T-helper 1 cell (primary cell): ENCODE measurements around the gene KNSTRN.

ENCODE experiments used
- DNase-seq, 5 donors: peaks; one replicate each; pipeline ENCODE4 v3.0.0-alpha.2; 2012 to 2020
- total RNA-seq, 4 donors: gene quantifications; one replicate each; lab custom pipeline; 2026; lab: John Stamatoyannopoulos, UW

The KNSTRN gene, protein sequence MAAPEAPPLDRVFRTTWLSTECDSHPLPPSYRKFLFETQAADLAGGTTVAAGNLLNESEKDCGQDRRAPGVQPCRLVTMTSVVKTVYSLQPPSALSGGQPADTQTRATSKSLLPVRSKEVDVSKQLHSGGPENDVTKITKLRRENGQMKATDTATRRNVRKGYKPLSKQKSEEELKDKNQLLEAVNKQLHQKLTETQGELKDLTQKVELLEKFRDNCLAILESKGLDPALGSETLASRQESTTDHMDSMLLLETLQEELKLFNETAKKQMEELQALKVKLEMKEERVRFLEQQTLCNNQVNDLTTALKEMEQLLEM
- total RNA-seq = 2.4 to 4.2 (median 2.9) reads per million in 4 donors

DNA sequence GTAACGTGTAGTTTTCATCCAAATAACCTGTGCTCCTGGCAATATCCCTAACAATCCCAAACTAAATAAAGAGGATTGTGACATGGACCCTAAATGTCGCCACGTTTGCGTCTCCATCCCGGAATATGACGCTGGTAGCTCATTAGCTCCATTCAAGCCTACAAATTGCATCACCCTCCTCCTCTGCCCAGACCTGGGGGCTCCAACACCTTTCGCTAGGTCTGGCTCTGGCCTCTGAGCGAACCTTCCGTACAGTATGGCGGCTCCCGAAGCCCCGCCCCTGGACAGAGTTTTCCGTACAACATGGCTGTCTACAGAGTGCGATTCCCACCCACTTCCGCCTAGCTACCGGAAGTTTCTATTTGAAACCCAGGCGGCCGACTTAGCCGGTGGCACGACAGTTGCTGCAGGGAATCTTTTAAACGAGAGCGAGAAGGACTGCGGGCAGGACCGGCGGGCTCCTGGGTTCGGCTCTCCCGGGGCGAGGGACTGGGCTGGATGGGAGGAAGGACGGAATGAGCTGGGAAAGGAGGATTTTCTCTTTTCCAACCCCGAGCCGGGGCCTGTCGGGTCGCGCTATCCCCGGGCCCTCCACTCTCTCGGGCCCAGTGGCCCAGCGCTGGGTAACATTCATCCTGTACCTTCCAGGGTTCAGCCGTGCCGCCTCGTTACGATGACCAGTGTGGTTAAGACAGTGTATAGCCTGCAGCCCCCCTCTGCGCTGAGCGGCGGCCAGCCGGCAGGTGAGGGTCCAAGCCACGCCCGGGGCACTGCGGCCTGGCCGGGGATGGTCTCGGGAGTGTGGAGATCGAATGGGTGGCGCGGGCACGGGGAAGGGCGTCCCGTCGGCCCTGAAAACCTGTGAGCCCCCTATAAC is at the start of gene KNSTRN:
Gene KNSTRN, plus strand, starts transcription at position 142 of the 877 bp plus-strand sequence. Its CDS starts 115 bp downstream, at position 257.
- DNase-seq = peak; percentile 72 to 93 (median 88)

DNA sequence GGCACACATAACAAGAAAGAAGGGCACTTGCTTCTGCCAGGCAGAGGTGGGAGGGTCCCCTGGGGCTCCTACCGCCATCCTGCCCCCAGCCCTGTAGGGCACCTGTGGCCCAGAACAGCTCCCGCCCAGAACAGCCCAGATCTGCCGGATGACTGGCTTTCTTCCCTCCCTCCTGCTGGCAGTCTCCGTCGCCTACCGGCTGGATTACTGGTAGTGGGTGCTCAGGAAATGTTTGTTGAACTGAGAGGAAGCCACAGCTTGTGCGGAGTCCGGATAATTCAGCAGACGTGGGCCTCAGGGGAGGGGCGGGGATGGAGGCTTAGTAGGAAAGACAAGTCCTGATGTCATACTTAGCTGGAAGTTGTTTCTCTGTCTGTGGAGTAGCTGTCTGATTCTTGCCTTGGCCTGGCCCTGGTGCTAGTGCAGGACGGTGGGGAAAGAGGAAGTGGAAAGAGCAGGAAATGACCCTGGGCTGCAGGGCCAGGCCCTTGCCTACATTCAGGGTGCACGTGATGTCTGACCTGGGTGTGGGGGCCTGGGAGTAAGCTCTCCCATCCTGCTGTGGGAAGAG is 48.5 kb upstream of the KNSTRN start:
- DNase-seq = no peak

DNA sequence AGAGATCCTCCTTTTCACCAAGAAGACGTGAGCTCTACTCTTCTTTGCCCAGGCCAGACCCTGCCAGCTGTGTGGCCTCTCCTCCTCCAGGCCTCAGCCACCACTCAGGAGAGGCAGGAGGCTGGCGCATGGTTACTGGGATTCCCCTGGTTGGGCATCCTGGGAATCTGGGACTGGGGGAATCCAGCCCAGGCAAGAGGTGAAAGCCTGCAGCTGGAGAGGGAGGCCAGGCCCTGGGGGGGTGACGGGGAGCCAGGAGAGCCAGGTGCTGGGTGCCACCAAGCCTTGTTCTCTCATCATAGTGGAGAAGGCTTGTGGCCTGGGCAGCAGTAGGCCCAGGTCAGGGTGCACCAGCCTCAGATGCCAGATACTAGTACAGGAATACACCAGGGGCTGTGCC is 48.0 kb upstream of the KNSTRN start:
- no peak for DNase-seq

DNA sequence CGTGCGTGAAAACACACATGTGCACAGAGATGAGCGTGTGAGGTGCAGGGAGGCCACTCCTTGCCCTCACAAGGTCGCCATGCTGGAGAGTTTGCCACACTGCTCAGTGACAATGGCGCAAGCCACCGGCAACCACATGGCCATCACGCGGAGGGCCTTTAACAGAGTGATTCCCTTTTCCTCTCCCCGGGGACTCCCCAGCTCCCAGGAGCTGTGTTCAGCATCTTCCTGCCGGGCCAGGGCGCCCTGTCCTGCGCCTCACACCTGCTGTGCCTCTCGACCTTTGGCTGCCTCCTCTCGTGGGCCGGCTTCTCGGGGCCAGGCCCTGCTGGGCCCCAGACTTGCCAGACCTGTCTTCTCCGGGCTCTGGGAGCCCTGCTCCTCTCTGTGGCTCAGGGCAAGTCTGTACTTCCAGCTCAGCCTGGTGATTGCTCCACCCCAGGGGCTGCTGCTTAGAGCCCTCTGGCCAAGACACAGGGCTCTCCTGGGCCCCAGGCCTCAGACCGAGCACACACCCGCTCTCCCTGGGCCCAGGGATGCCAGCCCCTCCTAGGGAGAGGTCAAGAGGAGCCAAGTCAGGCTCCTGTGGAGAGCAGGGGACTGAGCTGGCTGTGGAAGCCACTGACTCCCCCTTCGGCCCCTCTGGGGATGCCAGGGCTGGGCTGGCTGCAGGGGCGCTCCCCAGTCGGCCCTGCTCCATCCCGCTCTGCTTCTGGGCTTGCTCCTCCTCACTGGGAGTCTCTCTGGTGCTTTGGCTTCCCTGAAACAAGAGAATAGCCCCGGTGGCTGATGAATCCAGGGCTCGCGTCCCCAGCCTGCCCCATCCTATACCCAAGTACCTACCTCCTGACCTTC is 47.4 kb upstream of the KNSTRN start:
- DNase-seq = no peak

DNA sequence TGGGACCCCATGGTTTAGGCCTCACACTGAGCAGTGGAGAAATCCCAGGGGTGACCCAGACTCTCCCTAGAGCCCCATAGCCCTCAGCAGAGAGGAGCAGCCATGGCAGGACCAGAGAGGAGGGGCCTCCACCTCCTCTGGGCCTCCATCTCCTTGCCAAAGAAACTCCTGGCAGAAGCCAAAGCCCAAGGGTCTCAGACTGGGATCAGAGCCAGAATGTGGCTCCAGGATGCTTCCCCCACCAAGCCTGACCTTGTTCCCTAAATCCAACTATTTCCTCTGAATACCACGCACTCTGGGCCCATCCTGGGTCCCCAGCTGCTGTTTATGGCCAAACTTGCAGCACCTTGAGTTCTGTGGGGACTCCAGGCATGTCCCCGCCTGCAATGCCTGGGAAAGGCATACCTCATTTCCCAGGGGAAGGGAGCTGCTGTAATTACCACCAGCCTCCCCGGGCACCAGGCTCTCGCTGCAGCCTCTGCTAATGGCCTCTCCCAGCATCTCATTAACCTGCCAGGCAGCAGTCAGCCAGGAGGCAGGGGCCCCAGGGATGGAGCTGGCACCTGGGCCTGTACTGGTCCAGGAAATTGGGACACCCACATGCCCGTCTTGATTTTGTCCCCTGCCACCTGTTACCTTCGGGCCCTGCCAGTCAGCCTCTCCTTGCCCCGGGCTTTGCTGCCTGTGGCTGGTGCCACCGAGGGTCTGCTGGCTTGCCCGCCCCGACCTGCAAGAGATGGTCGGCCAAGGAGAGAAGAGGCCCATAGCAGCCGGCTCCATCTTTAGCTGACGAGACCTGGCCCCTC is 46.4 kb upstream of the KNSTRN start:
- no peak for DNase-seq

DNA sequence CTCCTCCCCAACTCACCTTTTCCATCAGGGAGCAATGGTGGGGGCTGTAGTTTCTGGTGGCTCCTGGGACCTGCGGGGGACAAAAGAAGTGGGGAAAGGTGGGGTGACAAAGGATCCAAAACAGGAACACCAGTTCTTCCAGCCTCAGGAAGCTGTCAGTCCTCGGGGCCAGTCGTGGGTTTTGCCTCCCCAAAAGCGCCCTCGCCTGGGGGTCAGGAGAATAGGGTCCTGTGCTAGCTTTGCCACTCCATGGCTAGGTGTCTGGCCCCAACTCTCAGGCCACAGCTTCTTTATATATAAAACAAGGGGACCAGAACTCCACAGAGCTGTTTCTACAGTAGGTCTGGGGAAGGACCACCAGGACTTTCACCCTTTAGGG is 45.8 kb upstream of the KNSTRN start:
- no peak for DNase-seq

DNA sequence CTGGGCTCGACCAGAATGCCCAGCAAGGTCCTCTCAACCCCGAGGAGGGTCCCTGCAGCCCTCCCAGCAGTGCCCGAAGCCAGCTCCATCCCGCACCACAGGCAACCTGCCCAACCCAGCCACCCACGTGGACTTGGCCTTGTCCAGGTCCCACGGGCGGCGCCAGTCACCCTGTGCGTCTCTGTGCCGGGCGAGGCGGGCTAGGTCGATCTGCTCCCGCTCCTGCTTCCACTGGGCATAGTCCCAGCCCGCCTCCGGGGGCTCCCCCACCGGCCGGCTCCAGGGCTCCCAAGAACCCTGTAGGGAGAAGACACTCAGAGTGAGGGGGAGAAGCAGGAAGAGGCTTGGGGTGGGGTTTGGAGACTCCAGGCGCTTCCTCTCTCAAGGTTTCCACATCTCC is 44.9 kb upstream of the KNSTRN start:
- DNase-seq = no peak

DNA sequence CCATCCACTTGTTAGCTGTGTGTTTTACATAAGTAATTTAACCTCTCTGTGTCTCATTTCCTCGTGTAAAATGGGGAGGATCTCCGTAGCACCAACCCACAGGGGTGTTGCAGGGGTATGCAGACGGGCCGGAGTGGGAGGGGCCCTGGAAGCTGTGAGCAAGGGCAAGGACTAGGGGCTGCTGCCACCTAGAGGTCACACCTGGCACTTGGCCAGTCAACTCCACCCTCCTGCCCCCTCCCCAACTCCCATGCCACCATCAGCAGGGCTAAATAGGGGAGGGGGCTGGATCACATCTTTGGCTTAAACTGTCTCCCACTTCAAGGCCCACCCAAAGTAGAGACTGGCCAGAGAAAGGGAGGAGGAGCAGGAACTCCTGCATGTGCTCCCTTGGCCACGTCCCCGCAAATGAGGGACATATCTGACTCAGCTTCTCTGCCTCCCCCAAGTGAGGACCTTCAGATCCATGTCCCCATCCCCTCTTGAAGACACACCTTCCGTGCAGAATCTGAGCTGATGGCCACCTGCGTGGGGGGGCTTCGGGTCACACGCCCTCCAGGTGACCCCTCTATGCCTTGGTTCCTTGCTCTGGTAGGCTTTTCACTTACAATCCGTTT is 44.4 kb upstream of the KNSTRN start:
- DNase-seq = peak; percentile 54 to 72 (median 65)

DNA sequence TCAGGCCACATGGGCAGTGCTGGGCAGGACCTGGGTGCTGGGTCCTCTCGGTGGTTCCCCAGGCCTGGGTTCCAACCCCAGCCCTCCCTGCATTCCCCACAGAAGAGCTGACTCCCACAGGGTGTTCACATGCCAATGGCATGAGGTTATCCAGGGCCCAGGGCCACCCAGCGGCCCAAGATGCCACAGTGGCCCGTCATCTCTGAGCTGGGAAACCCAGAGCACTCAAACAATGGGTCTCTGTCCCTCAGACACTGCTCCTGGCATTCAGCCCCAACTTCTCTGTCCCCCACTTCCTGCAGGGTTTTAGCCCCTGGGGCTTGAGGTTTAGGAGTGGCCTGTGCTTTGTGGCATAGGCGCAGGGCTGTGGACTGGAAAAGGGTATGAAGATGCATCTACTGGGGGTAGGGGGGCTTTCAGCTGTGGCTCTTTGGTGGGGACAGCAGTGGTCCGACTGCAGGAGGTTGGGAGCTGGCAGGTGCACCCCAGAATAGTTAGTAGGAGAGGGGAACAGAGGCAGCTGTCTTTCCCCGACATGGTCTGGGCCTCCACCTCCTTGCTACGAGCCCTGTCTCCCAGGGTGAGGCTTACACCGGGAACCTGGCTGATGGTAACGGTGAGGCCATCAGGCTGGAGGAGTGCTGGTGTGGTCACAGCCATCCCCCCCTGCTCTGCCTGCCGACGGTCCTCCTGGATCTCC is 43.5 kb upstream of the KNSTRN start:
- no peak for DNase-seq

DNA sequence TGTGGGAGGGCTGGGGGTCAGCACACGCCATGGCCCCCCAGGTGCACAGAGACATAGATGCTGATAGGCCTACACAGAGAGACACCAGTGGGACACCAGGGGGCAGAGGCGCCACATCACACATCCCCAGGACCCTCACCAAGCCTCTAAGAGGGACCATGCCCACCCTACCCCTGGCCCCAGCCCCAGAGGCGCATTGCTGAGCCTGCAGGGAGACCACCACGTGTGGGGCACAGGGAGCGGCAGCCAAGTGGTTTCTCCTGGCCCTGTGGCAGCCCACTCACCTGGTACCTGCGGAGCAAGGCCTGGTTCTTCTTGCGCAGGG is 42.9 kb upstream of the KNSTRN start:
- DNase-seq = no peak

DNA sequence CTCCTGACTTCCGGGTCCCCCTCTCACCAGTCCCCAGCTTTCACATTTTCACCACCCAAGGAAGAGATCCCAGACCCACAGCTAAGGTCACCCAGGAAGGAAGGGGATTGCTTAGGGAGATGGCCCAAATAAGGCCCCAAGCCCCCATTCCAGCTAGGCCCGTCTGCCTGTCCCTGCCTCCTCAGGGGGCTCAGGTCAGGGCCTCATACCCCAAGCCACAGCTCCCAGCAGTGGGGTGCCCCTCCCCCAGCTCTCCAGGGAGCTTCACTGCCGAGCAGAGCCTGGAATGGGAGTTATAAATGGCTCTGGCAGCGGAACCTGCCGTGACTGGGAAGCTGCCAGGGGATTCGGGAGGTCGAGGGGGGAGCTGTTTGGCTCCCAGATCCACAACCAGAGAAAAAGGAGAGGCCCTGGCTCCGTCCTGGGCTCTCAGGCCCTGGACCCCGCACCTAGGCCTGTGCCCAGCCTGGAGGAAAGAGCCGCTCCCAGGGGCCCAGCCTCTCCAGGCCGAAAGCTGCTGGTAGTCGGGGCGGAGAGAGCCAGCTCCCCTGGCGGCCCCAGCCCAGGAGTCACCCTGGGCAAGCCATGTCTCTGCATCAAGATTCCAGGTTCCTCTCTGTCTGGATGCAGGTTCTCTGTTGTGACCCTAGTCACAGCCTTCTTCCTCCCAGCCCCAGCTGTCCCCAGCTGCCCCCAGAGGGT is 42.3 kb upstream of the KNSTRN start:
- DNase-seq = no peak

DNA sequence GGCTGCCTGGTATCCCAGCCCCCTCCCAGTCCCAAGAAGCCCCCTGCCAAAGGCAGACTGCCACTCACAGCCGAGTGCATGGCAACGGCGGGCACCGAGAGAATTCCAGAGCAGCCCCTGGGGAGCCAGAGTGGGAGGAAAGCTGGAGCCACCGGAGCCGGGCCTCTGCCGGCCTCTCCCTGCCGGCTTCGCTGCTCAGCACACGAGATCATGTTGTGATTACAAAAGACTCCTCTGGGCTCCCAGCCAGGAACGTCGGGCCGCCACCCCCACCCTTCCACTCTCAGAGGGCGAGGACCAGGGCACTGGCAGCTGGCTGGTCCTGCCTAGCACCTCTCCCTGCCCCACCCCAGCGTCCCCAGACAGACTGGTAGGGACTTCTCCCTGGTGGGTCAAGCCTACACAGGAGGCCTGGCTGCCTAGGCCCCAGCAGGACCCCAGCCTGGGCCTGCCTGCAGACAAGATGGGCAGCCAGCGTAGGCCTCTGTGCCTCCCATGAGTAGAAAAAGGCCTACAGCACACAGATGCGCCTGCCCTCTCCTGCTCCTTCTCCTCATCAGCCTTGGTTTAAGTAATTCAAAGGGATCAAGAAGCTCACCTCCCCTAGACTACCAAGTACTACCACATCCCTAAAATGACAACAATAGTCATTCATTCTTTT is 41.7 kb upstream of the KNSTRN start, which contains the start of gene CCDC9B:
Gene CCDC9B, minus strand, starts transcription at position 200 of the 661 bp plus-strand sequence. Its CDS starts 120 bp downstream, at position 80.
- no peak for DNase-seq

DNA sequence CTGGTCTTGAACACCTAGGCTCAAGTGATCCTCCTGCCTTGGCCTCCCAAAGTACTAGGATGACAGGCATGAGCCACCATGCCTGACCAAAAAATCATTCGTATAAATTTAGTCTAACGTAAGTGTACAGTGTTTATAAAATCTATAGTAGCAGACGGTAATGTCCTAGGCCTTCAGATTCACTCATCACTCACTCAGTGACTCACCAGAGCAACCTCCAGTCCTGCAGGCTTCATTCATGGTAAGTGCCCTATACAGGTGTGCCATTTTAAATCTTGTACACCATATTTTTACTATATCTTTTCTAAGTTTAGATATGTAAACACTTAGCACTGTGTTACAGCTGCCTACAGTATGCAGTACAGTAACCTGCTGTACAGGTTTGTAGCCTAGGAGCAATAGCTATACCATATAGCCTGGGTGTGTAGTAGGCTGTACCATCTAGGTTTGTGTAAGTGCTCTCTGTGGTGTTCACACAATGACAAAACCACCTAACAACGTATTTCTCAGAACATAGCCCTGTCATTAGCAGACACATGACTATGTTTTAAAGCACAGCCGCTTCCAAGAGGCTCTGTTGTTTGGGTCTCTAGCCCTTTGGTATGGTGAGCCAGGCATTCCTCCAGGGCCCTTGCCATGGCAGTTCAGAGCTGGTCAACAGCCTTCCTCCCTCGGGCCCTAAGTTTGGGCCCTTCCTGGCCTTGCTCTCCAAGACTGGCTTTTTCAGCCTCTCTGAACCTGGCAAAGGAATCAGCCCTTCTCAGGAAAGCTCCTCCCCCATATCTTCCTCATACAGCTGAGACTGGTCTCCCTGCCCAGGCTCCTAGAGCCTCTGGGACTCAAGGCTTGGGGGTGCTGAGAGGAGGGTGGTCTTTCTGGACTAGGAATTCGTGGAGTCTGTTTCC is 39.9 kb upstream of the KNSTRN start:
- no peak for DNase-seq

DNA sequence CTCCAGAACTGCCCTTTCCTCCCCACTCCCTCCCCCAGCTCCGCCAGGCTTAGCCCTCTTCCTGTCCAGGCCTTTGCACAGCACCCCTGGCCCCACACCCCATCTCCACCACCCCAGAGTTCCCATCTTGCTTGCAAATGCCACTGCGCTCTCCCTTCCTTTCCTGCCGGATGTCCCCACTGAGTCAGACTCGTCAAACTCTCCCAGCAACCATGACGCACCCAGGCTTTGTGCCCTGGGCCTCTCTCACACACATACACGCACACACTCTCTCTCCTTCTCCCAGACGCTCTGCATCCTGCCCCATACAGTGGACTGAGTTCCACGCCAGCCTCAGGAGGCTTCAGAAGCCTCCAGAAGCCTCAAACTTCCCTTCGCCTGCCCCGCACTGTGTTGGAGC is 39.0 kb upstream of the KNSTRN start:
- DNase-seq = no peak

DNA sequence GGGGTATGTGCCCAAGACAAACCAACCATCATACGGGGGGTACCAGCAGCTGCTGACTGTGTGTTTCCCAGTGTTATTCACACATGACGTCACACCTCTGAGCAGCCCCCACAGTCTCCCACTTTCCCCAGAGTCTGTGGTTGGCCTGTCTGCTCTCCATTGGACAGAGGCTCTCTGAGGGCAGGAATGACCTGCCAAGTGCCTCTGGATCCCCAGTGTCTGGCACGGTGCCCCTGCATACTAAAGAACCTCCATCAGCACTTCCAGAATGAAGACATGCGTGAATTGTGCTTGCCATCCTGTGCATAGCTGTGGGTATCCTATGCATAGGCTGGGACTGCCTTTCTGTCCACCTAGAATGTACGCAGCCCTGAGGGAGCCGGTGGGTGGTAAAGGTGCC is 38.3 kb upstream of the KNSTRN start:
- DNase-seq = no peak

DNA sequence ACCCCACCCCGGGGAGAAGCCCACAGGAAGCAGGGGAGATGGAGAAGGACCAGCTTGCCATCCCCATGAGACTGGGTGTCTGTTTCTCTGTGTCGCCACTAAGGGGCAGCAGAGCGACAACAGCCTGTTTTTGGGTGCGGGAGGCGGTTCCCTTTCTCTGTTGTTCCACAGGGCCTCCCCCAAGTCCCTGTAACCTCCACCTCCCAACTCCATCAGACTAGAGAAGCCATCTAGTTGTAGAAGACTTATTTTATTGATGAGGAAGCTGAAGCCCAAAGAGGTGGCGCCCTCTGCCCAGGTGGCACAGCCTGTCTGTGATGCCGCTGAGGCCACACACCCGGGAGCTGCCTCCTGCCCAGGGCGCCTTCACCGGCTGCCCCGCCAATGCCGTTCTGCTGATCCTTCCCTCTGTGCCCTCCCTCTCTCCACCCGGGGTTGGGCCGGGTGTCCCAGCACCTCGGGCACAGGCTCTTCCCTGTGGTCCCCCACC is 37.8 kb upstream of the KNSTRN start:
- DNase-seq = peak; percentile 43 to 67 (median 53)

DNA sequence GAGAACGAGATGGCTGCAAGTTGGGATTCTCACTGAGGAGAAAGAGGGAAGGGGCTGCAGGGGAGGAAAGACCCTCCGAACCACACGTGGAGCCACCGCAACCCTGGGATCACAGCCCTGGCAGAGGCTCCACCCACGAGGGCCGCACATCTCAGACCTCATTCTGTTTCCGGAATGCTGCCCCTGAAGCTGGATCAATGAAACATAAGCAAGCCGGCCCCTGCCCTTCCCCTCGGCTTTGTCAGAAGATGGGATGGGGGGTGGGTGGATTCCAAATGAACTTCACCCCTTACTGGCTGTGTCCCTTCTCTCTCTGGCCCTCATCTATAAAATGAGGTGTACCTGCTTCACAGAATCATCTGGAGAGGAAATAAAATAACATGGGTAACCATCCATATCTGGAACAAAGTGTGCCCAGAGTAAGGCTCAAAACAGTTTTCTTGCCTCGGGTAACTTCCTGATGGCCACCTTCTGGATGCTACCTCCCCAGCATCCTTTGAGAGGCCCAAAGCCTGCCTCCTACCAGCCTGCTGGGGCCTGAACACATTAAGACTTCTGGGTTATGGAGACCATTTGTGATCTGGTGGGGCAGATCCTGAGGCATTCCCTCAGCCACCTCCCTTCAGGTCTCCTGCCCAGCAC is 37.2 kb upstream of the KNSTRN start:
- no peak for DNase-seq
